GM19238 (cell line): Measurements from ENCODE around the gene FBN1.

ENCODE experiments used
- DNase-seq: peaks from one replicate; pipeline ENCODE4 v3.0.0; 2011; ENCODE audit warnings: low spot score; ENCODE audit not compliant: insufficient read length

Gene FBN1

DNA sequence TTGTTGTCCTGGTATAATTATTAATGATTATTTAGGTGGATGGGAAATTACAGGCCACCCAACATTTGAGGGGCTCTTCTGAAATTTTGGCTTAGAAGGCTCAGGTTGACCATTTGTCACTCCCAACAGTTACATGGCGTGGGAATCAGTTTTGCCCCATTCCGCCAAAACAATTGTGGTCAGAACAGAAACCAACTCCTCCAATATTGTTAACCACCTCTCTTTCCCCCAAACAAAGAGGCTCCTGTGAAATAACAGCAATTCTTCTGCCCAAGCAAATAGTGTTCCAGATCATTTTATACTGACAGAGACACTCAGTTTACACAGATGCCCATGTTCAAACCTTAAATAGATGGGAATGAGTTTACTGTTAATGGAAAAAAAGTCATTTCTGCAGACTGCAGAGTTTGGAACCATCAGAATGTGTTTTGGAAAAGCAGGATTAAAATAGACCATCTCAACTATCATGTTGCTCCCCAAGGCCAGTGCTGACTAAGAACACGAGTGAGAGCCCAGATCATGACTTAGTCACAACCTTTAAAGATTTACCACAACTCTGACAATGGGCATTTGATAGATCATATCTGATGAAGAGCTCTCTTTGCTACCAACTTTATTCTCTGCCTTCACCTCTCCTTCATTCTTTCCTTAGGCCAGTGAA, 212.2 kb downstream of the FBN1 start:
- DNase-seq = no peak

DNA sequence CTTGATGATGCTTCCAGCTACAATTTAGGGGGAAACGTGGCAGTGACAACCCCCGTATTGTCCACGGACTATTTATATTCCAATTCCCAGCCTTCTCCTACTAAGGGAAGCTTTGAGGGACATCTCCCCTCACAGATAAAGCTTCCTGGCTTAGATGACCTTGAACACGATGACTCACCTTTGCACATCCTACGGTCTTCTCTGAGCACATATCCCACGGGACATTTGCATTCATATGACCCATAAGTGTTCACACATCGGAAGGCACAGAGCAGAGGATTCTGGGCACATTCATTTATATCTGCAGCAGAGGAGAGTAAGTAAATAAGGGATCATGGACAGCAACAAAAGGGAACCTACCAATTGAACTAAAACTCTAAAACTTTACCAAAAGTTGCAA, 212.8 kb downstream of the FBN1 start:
- DNase-seq = no peak

DNA sequence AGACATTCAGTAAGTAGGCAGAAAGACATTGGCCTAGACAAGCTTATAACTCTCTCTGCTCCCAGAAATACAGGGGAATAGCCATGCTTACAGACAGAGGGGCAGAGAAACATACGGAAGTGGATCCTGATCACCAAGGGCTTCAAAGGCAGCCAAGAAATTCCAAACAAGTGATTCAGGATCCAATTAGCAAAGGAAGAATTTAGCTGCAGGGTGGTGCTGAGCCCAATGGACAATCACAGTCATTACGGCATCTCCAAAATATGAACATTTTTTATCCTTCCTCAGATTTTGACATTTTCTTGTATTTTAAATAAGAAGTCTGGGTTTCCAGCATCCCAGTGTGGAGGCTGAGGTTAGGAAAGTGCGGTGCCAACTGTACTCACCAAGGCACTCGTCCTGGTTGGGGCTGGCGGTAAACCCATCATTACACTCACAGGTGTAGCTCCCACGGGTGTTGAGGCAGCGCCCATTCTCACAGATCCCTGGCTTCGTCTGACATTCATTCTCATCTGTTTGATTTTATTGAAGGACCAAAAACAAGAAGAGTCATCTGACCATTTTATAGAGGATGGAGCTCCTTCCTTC, 217.5 kb downstream of the FBN1 start:
- no peak for DNase-seq

DNA sequence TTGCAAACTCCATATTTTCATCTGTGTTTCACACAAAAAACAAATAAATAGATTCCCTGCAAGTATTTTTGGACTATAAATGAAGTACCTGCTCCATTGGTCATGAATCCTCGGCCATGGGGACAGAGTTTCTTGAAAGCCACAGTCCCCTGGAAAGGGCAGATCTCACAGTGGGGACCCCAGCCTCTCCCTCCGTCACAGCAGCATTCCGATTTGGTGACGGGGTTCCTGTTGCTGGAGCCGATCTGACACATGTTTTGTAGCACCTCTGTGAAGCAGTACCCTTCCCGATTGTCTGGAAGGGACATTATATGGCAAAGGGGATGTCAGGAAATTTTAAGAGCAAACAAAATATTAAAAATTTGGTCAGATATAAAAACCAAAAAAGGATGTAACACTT, 218.0 kb downstream of the FBN1 start:
- DNase-seq = no peak

DNA sequence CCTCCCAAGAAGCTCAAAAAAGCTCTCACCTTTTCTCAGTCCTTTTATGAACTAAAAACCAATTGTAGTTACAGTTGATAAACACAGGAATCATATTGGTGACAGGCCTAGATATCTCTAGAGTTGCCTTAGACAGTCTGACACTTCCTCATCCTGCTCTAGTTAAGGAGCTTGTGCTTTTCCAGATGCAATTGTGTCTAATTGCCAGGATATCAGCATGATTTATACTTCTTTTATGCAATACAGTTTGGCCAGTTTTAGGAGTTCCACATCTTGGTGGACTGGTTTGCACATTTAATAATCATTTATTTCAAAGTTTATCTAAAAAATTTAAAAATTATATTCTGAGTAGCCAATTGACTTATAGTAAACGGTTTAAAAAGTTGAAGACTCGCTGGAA, 218.6 kb downstream of the FBN1 start:
- DNase-seq = no peak

DNA sequence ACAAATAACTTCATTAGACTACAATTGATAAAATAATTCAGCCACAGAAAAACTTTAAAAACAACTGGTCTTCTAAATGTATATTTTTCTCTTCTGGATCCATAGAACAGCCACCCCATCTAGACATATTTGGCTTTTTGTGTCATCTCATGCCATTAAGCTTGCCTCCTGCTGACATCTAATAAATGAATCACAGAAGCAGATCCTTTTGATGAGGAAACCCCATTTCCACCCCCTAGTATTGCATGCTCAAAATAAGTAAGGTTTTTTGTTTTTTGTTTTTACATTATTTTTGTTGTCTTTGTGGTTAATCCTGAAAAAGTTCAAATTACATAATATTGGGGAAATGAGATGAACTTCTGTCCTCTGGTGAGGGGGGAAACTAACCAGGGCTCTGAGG, 219.5 kb downstream of the FBN1 start:
- DNase-seq = no peak

DNA sequence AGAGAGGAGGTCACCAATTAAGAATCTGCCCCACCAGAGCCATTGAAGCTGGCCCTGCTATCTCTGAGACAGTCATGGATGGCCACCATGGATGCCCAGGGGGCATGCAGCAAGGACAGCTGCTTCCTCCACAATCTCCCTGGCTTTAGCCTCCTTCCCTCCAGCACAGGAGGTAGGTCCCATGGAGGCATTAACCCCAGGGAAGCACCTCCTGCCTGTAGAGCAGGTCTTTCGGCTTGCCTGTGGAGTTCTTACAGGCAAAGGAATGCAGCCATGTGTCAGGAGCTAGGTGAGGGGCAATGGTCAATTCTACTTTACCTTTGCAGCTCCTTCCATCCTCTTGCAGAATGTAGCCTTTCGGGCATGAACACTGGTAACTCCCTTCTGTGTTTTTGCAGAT, 220.5 kb downstream of the FBN1 start:
- no peak for DNase-seq

DNA sequence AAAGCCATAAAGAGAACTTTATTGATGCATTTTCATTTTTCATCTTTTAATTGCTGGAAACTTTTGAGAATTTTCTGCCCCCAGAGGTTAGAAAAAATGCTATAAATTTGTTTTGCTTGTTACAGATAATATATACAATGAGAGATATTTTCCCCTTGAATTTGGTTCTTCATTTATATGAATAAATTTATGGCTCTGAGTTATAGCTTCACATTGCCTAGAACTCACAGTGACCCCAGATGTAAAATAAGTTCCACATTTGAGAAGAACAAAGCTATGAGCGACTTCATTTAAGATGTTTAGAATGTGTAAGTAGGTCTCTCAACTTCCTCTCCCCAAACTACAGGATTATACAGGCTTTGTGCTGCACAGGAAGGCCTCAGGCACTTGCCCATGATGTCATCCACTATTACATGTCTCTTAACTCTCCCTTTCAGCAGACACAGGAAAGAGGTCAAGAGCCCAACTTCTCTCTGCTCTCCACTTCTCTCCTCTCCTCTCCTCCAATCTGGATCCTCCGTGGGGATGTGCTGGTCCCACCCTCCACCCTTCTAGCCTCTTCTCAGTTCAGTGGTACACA, 221.5 kb downstream of the FBN1 start:
- DNase-seq = no peak

DNA sequence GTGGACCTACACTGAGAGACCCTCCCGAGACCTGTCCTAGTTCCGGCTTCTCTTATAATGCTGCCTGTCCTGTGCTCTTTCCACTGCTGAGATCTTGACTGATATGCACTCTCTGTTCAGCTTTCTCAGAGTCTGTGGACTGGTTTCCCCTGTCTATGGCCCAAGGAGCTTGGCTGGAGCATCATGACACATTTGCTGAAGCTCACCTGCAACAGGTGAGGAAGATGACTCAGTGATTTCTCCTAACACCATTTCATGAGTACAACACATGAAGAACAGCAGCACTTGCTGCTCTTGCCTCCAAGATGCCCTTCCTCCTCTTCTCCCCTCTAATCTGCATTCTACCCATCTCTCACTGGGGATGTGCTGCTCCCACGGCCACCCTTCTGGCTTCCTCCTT, 222.2 kb downstream of the FBN1 start:
- no peak for DNase-seq

DNA sequence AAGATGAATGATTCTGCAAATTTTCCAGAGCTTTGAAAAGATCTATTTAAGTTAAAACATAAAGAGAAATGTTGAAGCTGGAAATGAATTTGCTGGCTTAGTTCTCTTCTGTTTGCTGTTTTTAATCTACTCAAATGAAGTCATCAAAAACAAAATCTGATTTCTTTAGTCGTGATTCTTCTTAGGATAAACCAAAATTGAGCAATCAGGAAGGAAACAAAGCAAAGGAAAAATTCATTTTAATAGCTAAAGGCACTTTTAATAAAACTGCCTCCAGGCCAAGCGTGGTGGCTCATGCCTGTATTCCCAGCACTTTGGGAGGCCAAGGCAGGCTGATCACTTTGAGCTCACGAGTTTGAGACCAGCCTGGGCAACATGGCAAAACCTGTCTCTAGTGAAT, 223.1 kb downstream of the FBN1 start:
- DNase-seq = no peak

DNA sequence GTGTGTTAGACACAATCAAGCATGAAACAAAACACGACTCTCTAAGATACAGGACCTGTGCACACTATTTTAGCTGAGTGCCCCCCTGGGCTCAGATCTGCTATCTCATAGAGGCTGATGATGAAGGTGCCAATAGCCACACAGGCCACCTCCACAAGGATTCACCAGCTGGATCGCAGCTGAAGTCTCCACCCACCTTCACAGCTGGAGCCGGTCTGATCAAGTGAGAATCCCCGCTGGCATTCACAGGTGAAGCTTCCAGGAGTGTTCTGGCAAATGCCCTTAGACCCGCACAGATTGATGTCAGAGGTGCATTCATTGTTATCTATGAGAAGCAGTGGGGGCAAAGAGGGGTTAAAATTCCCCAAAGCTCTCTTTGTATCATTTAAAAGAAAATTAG, 224.1 kb downstream of the FBN1 start:
- no peak for DNase-seq

DNA sequence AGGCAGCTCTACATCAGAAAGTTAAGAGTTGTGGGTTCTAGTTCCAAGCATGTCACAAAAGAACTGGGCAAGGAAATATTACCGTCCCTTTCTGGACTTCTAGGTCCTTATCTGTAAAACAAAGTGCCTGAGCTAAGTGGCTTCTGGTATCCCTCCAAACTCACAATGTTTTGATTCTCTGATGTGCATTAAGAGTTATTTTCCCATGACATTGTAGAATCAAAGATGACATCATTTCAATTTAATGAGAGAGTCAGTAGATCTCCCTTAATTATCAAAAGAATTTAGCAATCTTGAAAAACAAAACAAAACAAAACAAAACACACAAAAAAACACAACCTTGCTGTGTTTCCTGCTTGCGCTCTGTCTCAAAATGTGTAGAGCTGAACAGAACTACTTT, 225.6 kb downstream of the FBN1 start:
- DNase-seq = no peak

DNA sequence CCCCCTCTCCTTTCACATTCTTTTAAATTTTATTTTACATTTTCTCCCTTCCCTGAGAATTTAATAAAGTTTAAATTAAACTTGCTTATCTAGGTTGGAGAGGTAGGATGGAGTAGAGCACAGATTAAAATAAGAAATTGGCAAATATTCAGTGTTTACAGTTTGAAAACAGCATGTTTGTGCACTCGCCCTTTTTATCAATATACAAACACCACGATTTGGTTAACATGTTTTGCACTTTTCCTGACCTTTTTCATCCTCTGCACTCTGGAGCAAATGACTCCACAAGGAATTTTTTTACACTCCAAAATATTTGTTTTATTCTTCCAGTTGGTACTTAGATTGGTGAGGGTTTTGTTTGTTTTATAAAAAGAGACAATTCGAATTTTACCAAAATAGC, 227.2 kb downstream of the FBN1 start:
- no peak for DNase-seq

DNA sequence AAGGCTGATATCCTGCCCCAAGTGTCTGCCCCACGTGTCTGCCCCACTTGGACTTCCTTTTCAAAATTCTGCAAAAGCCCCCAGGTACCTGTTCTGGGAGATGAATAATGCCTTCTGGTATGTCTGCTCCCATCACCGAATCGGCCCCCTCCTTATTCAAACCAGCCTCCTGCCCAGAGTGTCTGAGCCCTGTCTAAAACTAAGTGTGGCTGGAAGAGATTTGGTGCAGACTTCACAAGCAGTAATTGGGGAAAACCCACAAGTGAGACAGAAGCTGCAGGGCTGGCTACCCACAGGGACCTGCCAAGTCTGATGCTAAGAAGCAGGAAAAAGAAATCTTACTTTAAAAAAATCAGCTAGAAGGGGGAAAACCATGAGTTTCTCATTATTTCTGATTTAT, 229.2 kb downstream of the FBN1 start:
- DNase-seq = no peak

DNA sequence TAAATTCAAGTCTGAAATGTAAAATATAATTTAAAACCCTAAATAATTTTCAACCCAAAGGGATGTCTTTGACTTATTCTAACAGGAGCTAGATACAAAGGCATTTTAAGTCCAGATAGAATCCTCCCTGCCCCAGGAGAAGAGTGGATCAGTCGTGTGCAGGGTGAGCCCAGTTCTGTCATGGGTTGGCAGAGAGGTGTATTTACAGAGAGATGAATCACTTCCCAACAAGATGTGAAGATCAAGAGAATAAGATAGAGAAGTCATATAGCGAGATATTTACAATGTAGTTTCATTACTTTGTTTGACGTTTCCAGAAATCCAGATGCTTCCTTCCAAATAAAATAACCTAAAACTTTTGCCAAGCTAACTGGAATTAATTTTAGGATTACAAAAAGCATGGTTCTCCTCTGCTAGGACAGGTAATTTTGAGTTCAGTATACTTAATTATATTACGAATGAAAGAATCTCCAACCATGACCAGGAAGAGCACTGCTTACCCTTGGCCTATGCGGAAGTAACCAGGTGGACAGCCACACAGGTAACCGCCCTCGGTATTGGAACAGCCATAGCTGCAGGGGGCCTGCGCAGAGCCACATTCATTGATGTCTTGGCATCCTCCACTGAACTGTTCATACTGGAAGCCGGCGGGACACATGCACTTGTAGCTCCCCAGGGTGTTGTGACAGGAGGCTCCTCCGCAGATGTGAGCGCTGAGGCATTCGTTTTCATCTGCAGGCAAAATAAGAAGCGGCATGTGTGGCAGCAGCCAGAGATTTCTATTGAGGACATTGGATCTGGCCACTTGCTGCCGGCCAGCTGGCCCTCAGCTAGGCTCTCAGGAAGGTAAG, 230.2 kb downstream of the FBN1 start:
- no peak for DNase-seq

DNA sequence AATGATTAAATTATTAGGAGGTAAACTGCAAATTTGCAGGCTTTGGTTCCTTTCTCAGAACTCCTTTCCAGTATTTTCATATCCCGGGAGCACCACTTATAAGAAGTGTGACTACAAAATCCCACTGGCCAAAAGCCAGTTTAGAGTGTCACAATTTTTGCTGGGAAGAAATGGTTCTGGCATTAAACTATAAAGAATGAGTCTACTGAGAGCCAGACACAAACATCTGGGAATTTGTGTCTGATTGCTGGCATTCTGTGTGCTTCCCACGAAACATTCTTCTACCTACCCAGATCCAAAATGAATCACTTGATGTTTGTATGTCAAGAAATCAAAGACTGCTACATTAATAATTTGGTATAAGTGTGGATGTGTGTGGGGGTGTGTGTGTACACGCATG, 231.5 kb downstream of the FBN1 start:
- DNase-seq = no peak

DNA sequence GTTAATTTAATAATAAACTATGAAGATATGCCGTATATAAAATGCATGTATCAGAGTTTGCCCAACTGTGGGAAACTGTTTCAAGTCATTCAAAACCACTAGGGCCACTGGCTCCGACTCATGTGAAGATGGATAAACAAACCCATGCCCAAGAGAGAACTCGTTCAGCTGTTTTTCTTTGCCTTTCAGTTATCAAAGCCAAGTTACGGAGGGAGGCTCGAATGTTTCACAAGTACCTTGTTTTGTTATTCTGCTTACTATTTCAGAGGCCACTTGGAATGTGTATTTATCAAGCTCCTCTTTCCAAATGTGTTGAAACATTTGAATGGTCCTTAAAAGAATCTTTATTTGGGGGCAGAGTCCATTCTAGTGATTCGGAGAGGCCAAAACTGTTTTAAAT, 232.2 kb downstream of the FBN1 start:
- DNase-seq = no peak

DNA sequence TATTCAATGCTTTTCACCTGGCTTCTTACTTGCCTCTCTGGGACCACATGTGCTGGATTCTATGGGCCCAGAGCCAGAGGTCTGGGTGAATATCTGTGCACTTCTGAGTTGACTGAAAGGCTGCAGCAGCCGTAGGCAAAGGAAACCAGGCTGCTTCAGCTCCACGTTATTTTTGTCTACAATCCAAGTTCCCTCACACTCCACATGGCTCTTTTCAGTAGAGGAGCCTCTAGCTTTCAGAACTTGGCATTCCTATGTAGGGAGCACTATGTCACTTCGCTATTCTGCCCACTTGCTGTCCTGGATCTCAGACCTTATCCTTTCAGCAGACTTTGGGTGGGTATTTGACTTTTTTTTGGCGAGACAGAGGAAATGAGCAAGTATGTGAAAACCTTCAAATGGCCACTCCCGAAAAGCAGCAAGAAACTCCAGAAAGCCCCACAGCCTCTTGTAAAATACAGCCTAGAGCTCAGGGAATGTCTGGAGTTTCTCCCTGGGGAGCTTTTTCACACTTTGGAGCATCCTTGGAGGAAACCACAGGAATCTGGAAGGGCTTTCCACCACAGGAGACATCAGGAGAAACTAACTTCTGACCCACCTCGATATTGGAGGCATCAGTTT, 233.4 kb downstream of the FBN1 start:
- DNase-seq = no peak

DNA sequence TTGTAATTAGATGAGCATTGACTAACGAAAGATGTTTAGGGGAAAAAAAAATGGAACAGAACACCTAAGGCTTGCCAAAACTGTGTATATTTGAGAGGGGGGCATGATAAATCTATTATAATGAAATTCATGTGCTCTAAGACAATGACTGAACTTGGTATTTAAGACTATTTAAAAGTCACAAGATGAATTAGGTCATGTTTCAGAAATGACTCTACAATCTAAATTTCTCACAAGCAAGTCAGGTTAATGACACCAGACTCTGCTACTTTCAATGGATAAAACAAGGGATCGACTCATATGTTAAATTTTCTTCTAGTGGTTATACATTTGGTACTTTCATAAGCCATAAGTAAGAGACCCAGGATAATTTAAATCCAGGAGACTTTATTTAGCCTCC, 235.9 kb downstream of the FBN1 start:
- no peak for DNase-seq

DNA sequence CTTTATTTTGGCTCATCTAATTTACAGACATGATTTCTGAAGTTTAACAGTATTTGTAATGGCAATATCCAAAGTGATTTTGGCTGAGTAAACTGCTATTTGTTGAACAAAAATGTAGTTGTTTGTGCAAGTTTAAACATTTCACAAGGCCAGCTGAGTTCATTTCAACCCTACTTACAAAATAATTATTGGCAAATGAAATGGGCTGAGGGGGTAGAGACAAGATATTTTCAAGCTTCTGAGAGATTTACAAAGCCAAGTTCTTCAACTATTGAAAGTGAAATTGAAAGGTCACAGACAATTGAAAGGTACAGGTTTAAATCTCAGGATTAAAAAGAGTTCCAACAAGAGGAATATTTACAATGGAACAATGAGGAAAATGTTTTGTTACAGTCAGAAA, 237.2 kb downstream of the FBN1 start:
- DNase-seq = no peak

DNA sequence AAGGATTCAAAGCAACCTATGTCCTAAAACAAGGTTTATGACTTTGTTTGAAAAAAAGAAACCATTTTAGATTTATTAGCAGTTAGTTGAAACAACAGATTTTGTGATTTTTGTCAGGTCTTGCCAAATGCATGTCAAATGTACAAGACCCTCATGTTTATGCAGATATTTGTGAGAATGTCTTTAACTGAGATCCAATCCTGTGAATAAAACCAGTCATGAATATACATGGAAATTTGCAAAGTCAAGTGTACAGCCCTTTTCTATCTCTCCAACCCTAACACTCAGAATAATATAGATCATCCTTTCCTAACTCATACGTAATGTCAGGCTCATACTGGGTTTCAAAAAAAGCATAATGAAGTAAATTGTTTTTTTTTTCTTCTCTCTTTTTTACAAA, 237.9 kb downstream of the FBN1 start:
- DNase-seq = no peak

DNA sequence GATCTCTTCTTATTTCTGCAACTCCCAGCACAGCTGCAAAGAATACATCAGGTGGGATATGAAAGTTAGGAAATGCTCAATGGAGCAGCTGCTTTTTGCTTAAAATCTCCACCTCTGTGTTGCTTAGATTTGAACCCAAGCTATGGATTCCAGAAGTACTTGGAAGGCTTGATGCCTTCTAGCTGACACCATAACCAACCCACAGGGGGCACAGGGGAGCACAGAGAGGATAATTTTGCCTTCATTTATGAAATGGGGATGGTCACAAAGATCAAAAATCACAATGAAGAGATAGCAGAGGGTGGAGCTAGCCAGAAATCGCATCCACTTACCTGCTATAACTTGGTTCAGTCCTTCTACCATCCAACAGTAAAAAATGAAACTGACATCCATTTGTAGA, 238.6 kb downstream of the FBN1 start:
- no peak for DNase-seq
